AG10803 (cell line): ENCODE measurements around the gene RALGAPA1.
"Not testable (repeated sequence)": the region's sequence is repeated elsewhere in the genome, so short reads cannot be mapped to it uniquely, and the experiment has no call there.

Experiments
- DNase-seq: peaks from one replicate; pipeline ENCODE4 v3.0.0; 2010; ENCODE audit warnings: low read depth
- H3K4me3 ChIP-seq: 2 replicates; pipeline ENCODE4 v1.5.1; 2011; ENCODE audit warnings: mild to moderate bottlenecking, low read length, control low read depth
- CTCF ChIP-seq: conservative IDR thresholded peaks from 2 replicates; pipeline ENCODE4 v1.5.1; 2011; ENCODE audit warnings: mild to moderate bottlenecking, low read length, control low read depth, inconsistent platforms

Gene RALGAPA1

GRCh38 chr14:35776823-35777222 lies 32.3 kb downstream of the RALGAPA1 start:
- H3K4me3 ChIP-seq = no peak overlapping the region
- no peak for DNase-seq
- TF ChIP-seq CTCF = no peak

DNA sequence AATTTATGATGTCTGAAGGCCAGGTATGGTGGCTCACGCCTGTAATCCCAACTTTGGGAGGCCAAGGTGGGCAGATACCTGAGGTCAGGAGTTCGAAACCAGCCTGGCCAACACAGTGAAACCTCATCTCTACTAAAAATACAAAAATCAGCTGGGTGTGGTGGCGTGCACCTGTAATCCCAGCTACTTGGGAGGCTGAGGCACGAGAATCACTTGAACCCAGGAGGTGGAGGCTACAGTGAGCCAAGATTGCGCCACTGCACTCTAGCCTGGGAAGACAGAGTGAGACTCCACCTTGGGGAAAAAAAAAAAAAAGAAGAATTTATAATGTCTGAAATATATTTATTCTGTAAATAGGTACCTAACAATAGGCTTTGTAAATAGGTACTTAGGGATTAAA lies 33.0 kb downstream of the RALGAPA1 start:
- H3K4me3 ChIP-seq = not testable (repeated sequence)

GRCh38 chr14:35766700-35767082 lies 42.4 kb downstream of the RALGAPA1 start:
- H3K4me3 ChIP-seq = no peak overlapping the region
- DNase-seq = no peak
- no peak for TF ChIP-seq CTCF

More for the DNA sequence above, 33.0 kb downstream of the RALGAPA1 start:
- DNase-seq = not testable (repeated sequence)

DNA sequence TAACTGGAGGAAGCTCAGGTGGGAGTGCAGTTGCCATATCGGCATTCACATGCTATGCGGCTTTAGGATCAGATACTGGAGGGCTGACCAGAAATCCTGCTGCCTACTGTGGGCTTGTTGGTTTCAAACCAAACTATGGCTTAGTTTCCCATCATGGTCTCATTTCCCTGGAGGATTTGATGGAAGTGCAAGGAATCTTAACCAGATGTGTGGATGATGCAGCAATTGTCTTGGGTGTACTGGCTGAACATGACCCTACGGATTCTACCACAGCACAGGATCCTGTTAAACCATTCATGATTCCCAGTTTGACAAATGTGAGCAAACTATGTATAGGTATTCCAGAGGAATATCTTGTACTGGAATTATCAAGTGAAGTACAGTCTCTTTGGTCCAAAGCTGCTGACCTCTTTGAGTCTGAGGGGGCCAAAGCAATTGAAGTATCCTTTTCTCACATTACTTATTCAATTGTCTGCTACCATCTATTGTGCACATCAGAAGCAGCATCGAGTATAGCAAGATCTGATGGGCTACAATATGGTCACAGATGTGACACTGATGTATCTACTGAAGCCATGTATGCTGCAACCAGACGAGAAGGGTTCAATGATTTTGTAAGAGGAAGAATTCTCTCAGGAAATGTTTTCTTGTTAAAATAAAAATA lies 42.9 kb downstream of the RALGAPA1 start:
- no peak for TF ChIP-seq CTCF

DNA sequence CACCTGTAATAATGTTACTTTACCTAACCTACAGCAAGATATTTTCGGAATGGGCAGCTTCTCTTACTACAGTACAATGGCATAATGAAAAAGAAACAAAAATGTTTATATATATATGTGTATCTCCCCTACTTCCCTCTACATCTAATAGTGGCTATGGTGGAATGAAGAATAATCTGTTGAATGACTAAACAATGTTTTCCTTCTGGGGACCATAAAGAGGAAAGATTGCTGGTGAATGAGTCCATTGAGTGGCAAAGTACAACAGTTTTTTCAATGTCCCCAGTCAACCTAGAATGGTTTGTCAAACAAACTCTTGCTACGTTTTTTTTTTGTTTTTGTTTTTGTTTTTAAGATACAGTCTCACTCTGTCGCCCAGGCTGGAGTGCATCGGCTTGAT lies 47.2 kb downstream of the RALGAPA1 start:
- no peak for TF ChIP-seq CTCF
- no peak for DNase-seq
- H3K4me3 ChIP-seq = no peak overlapping the region

More for the DNA sequence above, 42.9 kb downstream of the RALGAPA1 start:
- H3K4me3 ChIP-seq = no peak overlapping the region
- DNase-seq = no peak

DNA sequence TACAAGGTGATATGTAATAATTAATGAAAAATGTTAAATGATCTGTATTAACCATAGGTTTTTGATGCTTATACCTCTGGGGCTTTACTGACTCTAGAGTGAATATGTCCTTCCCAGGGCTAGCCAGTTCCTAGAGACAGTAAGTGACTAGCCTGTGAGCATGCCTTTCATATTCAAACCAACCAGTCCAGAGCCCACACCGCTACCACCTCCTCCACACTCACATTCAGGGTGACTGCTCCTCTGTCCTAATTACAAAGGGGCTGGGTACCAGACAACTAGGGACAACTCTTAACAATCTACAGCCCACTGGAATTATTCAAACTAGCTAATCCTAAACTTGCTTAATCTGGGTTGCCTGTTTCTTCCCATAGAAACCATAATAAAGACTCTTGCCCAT lies 49.0 kb downstream of the RALGAPA1 start:
- TF ChIP-seq CTCF = no peak
- DNase-seq = no peak
- no peak overlapping the region for H3K4me3 ChIP-seq

DNA sequence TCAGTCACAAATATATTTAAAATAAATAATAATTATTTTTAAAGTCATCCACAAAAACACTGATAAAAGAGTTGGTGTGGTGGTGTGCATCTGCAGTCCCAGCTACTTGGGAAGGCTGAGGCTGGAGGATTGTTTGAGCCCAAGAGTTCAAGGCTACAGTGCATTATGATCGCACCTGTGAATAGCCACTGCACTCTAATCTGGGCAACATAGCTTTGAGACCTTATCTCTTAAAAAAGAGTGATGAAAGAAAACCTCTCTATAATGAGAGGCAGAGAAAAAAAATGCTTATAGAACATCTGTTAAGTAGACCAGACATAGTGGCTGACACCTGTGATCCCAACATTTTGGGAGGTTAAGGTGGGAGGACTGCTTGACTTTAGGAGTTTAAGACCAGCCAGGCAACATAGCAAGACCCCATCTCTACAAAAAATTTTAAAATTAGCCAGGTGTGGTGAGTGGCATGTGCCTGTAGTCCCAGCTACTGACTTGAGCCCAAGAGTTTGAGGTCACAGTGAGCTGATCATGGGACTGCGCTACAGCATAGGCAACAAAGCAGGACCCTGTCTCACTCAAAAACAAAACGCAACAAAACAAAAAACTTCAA lies 50.5 kb downstream of the RALGAPA1 start:
- DNase-seq = no peak
- no peak overlapping the region for H3K4me3 ChIP-seq
- TF ChIP-seq CTCF = no peak
